ENCODE results near the gene PGP.
A peak's percentile ranks its signal among the peaks of the same experiment; 100 is the strongest.
"Not testable (repeated sequence)": the region's sequence is repeated elsewhere in the genome, so short reads cannot be mapped to it uniquely, and the experiment has no call there.

PGP gene

GRCh38 chr16:2213817-2214718 lies 572 bp downstream of the PGP start:
- DNase-seq, result no peak

GRCh38 chr16:2212362-2213324 lies 2.0 kb downstream of the PGP start:
- DNase-seq, result no peak

GRCh38 chr16:2211923-2212347 lies 2.7 kb downstream of the PGP start:
- DNase-seq, result no peak

GRCh38 chr16:2210386-2211365 lies 4.0 kb downstream of the PGP start, which contains the start of gene BRICD5:
Gene BRICD5, minus strand, starts transcription at chr16:2210863. Its CDS starts 30 bp downstream, at chr16:2210833.
- DNase-seq, result no peak

- DNase-seq, result no peak
Observed at GRCh38 chr16:2210009-2210332, 4.7 kb downstream of the PGP start.

GRCh38 chr16:2209258-2210008 lies 5.2 kb downstream of the PGP start:
- DNase-seq, result no peak

- no peak for DNase-seq
Observed at GRCh38 chr16:2208772-2209171, 5.9 kb downstream of the PGP start.

DNA sequence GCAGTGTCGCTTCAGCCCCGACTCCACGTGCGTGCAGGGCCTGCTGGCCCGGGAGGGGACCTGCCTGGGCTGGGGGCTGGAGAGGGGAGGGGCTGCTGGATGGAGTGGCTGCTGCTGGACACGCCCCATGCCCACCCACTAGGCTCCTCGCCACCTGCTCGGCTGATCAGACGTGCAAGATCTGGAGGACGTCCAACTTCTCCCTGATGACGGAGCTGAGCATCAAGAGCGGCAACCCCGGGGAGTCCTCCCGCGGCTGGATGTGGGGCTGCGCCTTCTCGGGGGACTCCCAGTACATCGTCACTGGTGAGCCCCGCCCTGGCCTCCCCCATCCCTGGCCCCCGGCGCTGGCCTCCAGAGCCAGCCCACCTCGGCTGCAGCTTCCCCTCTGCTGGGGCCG lies 6.3 kb downstream of the PGP start:
- no peak for DNase-seq

DNA sequence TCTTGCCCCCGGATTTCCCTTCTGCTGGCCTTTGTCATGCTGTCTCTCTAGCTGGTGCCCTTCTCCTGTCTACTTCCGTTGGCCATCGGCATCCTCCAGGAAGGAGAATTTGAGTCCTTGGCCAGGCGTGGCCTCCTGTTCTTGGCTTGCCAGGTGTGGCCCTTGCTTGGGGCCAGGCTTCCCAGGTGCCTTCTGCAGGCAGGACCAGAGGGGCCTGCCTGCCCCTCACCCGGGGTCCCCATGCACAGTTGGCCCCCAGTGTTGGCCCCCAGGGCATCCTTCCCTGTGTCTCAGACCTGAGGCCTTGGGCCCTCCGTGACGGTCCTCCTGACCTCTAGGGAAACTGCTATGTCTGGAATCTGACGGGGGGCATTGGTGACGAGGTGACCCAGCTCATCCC lies 6.8 kb downstream of the PGP start:
- DNase-seq, result no peak

DNA sequence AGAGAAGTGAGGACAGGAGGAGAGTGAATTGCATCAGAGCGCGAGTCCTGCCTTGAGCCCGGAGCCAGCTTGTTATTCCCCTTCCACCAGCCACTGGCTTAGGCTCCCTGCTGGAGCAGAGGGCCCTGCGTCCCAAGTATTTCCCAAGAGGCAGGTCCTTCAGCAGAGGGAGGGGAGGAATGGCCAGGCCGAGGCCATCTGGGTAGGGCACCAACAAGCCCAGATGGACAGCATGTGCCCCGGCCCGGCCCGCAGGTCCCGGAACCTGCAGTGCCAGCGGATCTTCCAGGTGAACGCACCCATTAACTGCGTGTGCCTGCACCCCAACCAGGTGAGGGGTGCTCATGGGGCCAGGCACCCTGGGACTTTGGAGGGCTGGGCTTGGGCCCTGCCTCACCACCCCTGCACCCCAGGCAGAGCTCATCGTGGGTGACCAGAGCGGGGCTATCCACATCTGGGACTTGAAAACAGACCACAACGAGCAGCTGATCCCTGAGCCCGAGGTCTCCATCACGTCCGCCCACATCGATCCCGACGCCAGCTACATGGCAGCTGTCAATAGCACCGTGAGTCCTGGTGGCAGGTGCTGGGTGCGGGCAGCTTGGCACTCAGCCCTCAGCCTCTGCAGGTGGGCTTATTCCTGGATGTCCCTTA lies 7.7 kb downstream of the PGP start:
- no peak for DNase-seq

DNA sequence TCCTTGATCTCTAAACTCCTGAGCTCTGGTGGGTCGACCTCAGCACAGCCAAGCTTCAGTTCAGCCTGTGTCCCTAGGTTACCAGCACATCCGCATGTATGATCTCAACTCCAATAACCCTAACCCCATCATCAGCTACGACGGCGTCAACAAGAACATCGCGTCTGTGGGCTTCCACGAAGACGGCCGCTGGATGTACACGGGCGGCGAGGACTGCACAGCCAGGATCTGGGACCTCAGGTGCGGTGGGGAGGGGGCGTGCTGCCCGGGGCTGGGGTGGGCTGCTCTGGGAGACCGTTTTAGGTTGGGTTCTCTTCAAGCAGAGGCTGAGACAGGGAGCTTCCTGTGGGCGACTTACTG lies 8.2 kb downstream of the PGP start:
- no peak for DNase-seq

DNA sequence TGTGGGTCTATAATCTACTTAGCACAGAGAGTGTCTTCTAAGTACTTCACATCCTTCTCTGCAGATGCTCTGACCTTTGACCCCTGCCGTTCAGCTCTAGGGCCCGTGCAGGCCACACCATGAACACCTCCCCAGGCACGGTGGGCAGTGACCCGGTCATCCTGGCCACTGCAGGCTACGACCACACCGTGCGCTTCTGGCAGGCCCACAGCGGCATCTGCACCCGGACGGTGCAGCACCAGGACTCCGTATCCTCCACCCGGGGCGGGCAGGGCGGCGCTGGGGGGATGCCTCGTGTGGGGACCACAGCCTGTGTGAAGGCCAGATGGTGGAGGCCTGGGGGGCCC lies 8.7 kb downstream of the PGP start:
- no peak for DNase-seq

- peak; percentile 58 for DNase-seq
Observed at GRCh38 chr16:2205104-2205966, 9.3 kb downstream of the PGP start, which contains the start of gene MLST8. Gene MLST8, plus strand, starts transcription at chr16:2205454. Its CDS starts 632 bp downstream, at chr16:2206086.

GRCh38 chr16:2204416-2205103 lies 10.1 kb downstream of the PGP start:
- no peak for DNase-seq

DNA sequence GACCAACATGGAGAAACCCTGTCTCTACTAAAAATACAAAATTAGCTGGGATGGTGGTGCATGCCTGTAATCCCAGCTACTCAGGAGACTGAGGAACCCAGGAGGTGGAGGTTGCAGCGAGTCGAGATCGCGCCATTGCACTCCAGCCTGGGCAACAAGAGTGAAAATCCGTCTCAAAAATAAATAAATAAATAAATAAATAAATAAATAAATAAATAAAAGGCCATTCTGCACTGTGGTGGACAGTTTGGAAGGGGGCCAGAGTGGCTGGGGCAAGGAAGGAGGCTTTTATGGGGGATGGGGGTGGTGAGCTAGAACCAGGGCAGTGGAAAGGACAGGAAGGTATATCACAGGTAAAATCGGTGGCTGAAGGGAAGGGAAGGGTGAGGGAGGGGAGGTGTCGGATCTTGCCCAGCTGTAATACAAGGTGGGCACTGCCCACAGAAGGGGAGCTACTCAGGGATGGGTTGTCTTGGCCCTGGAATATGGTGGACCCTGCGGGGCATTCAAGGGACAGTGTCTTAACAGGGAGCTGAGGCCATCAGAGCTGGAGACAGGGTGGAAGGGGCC lies 11.4 kb downstream of the PGP start:
- not testable (repeated sequence) for DNase-seq

GRCh38 chr16:2200313-2200712 lies 14.3 kb downstream of the PGP start:
- no peak for DNase-seq

GRCh38 chr16:2199621-2200139 lies 15.0 kb downstream of the PGP start:
- DNase-seq, result no peak

GRCh38 chr16:2199095-2199494 lies 15.5 kb downstream of the PGP start:
- DNase-seq, result no peak

DNA sequence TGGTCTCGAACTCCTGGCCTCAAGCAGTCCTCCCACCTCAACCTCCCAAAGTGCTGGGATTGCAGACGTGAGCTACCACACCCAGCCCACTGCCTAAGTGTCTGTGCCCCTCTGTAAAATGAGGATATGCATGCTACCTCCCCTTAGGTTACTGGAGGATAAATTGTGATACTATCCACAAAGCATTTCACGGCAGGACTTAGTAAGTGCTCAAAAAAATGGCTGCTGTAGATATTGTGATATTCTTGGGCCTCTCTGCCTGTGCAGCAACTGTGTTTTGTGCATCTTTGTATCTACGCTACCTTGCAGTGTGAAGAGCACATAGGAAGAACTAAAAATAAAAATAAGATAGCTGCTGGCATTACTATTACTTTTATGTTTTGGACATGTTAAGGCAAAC lies 16.4 kb downstream of the PGP start:
- DNase-seq, result no peak
